ENCODE data around the gene AKAP9. TPM values are rescaled to one million over a fixed set of nuclear protein-coding genes. Genes with fewer than 3 reads are reported as not detected.
"Not testable (repeated sequence)": the region's sequence is repeated elsewhere in the genome, so short reads cannot be mapped to it uniquely, and the experiment has no call there.

AKAP9 gene
- total RNA-seq, 1 donor from 2014 or later: 44.1 TPM

GRCh38 chr7:91988213-91988612 lies 47.6 kb downstream of the AKAP9 start:
- intact Hi-C loops (cut with DNase I): no loop called here
- no peak for ATAC-seq
- DNase-seq (ENCODE audit: missing footprints): no peak

- ATAC-seq (no peak), DNase-seq (ENCODE audit: missing footprints) (no peak)
- intact Hi-C loops (cut with DNase I): no loop called here
Measured at GRCh38 chr7:91993976-91994375, 53.3 kb downstream of the AKAP9 start.

- intact Hi-C loops (cut with DNase I): no loop called here
- DNase-seq (ENCODE audit: missing footprints): no peak
- no peak for ATAC-seq
Measured at GRCh38 chr7:91995391-91996105, 54.9 kb downstream of the AKAP9 start.

DNA sequence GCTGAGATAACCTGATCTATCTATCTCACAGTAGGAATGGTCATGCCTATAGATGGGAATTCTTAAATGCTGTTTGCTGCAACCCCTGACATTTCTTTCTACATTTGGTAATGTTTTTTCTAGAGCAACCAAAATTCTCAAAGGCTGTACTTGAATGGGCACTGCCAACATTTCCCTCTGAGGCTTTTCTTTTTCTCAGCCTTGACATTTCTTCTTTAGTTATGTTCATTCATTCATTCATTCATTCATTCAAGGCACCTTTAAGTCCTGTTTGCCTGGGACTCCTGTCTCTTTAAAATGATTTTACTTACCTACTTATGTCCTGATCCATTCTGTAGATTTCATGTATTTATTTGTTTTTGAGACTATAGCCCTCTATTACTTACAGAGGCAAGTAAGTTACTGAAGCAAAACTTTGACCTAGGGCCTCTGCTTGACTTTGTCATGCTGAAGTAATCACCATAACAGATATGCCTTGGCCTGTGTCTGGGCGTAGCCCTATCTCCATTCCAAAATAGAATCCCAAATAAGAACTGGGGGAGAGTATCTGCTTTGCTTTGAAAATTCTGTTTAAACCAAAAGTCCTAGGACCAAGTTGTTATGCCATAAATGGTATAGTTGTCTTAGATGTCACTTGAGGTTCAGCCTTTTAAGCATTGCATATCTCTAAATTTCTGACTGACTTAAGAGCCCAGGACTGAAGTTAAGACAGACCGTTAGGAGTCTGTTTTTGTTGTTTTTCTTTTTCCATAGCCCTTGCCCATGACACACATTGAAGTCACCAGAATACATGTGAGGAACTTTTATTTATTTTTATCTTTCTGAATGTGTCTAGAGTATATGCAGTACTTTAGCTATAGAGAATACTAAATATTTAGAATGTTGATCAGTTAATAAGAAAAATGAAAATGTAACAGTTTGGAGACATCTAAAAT lies 59.2 kb downstream of the AKAP9 start:
- DNase-seq (ENCODE audit: missing footprints) (no peak), ATAC-seq (peak; percentile 52)
- intact Hi-C loops (cut with DNase I): no loop called here

DNA sequence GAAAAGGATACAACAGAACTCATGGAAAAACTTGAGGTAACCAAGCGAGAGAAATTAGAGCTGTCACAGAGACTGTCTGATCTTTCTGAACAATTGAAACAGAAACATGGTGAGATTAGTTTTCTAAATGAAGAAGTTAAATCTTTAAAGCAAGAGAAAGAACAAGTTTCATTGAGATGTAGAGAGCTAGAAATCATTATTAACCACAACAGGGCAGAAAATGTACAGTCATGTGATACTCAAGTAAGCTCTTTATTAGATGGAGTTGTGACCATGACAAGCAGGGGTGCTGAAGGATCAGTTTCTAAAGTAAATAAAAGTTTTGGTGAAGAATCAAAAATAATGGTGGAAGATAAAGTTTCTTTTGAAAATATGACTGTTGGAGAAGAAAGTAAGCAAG lies 62.1 kb downstream of the AKAP9 start:
- no peak for ATAC-seq
- intact Hi-C loops (cut with DNase I): no loop called here
- DNase-seq (ENCODE audit: missing footprints): no peak

GRCh38 chr7:92006046-92006445 lies 65.4 kb downstream of the AKAP9 start:
- intact Hi-C loops (cut with DNase I): no loop called here
- DNase-seq (ENCODE audit: missing footprints) (no peak), ATAC-seq (no peak)

- intact Hi-C loops (cut with DNase I): no loop called here
- no peak for ATAC-seq
- no peak for DNase-seq (ENCODE audit: missing footprints)
Measured at GRCh38 chr7:92010215-92010614, 69.6 kb downstream of the AKAP9 start.

DNA sequence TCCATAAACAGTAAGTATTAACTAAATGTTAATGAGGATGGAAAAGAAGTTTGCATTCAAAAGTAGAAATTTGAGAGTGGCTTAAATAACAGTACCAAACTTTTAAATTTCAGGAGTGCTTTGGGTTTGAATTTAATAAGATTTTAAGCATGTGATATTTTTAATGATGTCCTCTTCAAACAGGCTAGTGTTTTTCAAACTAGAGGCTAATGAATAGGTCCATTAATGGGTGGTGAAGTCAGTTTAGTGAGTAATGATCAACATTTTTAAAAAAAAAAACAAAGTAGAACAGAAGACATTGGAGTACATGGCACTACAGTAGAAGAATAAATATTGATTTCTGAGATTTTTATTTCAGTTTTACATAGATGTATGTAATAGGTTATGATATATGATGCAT lies 72.9 kb downstream of the AKAP9 start:
- DNase-seq (ENCODE audit: missing footprints): no peak
- intact Hi-C loops (cut with DNase I): no loop called here
- ATAC-seq: no peak

DNA sequence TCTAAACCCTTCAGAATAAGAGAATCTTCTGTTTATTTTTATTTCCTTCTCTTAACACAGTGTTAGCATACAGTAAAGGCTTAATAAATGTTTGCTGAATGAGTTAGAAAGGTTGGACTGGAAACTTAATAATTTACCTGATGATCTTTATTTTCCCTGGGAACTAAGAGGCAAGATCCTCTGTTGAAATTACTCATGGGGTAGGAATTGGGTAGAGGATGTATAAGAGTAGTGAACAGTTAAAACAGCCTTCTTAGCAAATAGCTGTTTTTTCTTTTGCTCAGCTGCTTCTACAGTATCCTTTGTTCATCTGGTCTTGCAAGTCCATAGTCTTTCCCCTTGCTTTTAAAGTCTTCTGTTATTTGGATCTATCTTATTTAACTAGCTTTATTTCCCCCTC lies 80.0 kb downstream of the AKAP9 start:
- intact Hi-C loops (cut with DNase I): no loop called here
- DNase-seq (ENCODE audit: missing footprints) (no peak), ATAC-seq (no peak)

DNA sequence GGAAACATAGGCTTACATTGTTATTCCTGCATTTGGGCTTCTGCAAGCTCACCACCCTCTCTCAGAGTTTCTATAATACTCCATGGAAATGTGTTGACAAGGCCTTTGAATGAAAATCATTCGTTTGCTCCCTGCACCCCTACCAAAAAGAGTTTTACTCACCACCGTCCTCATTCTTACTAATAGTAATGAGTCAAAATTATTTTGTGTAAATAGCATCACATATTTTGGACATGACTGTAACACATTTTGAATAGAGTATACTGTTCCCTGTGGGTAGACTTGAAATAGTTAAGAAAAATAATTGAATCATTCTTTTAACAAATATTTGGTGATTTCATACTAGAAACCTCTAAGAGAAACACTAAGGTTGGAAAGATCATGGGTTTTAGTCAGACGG lies 84.6 kb downstream of the AKAP9 start:
- intact Hi-C loops (cut with DNase I): no loop called here
- DNase-seq (ENCODE audit: missing footprints): no peak
- ATAC-seq: no peak

DNA sequence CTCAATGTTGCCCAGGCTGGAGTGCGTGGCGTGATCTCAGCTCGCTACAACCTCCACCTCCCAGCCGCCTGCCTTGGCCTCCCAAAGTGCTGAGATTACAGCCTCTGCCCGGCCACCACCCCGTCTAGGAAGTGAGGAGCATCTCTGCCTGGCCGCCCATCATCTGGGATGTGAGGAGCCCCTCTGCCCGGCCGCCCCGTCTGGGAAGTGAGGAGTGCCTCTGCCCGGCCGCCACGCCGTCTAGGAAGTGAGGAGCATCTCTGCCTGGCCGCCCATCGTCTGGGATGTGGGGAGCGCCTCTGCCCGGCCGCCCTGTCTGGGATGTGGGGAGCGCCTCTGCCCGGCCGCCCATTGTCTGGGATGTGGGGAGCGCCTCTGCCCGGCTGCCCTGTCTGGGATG lies 86.0 kb downstream of the AKAP9 start:
- intact Hi-C loops (cut with DNase I); ATAC-seq: not testable (repeated sequence)

GRCh38 chr7:92027128-92027527 lies 86.5 kb downstream of the AKAP9 start:
- intact Hi-C loops (cut with DNase I); DNase-seq (ENCODE audit: missing footprints); ATAC-seq: not testable (repeated sequence)

More for the DNA sequence above, 86.0 kb downstream of the AKAP9 start:
- not testable (repeated sequence) for DNase-seq (ENCODE audit: missing footprints)

- DNase-seq (ENCODE audit: missing footprints) (no peak), ATAC-seq (no peak)
- intact Hi-C loops (cut with DNase I): no loop called here
Measured at GRCh38 chr7:92028226-92028625, 87.6 kb downstream of the AKAP9 start.

- intact Hi-C loops (cut with DNase I): no loop called here
- no peak for DNase-seq (ENCODE audit: missing footprints)
- no peak for ATAC-seq
Measured at GRCh38 chr7:92028686-92029085, 88.0 kb downstream of the AKAP9 start.

- DNase-seq (ENCODE audit: missing footprints): no peak
- intact Hi-C loops (cut with DNase I): no loop called here
- no peak for ATAC-seq
Measured at GRCh38 chr7:92034116-92034515, 93.5 kb downstream of the AKAP9 start.

GRCh38 chr7:92035576-92035975 lies 94.9 kb downstream of the AKAP9 start:
- intact Hi-C loops (cut with DNase I): no loop called here
- ATAC-seq (no peak), DNase-seq (ENCODE audit: missing footprints) (no peak)

DNA sequence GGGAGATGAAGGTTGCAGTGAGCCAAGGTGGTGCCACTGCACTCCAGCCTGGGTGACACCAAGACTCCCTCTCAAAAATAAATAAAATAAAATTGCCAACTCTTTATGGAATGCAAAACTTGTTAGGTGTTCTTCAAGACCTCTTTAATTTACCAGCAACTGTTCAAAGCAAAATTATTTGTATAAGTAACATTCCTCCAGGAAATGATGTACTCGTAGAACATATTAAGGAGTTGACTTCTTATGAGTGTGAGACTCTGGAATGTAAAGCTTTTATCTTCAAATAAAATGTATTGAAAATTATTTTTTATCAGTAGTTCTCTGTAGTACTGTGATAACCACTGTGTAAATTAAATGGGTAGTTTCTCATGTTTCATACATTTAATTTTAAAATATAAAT lies 99.2 kb downstream of the AKAP9 start:
- intact Hi-C loops (cut with DNase I): loop anchor here (10.0 kb wide), 2 partner anchors 95 to 155 kb away; partner anchors contain the start of genes AKAP9 and MTERF1
- ATAC-seq: no peak
- DNase-seq (ENCODE audit: missing footprints): no peak

DNA sequence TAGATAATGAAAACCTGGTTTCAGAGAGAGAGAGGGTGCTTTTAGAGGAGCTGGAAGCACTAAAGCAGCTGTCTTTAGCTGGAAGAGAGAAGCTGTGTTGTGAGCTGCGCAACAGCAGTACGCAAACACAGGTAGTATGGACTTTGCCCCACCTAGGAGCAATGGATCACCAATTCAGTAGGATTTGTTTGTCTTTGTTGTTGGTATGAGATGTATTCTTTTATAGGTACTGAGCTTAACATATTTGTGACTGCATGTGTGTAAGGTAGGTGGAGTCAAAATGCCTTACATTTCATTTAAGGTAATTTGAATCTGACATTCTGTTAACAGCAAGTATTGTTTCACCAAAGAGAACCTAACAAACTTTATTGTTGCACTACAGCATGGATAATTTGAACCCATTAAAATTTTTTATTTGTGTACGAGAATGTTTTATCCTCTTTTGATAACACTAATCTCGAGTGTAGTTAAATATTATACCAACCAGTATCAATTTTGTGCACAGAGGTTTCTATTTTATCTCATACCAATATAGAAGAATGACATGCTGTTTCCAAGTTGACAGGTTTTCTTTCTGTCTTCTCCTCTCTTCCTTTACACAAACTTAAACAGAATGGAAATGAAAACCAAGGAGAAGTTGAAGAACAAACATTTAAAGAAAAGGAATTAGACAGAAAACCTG lies 101.5 kb downstream of the AKAP9 start:
- ATAC-seq (no peak), DNase-seq (ENCODE audit: missing footprints) (no peak)
- intact Hi-C loops (cut with DNase I): loop anchor here (10.0 kb wide), 2 partner anchors 97 to 157 kb away; partner anchors contain the start of genes AKAP9 and MTERF1

GRCh38 chr7:92043098-92043497 lies 102.4 kb downstream of the AKAP9 start:
- ATAC-seq: no peak

More at GRCh38 chr7:92043098-92043497, 102.4 kb downstream of the AKAP9 start:
- no peak for DNase-seq (ENCODE audit: missing footprints)
- intact Hi-C loops (cut with DNase I): loop anchor here (10.0 kb wide), 2 partner anchors 98 to 158 kb away; partner anchors contain the start of genes AKAP9 and MTERF1

Data from Right ventricle myocardium inferior (tissue), 1 donor.